Smooth muscle cell (in vitro differentiated cells): Measurements from ENCODE around the gene WDR86. TPM values are rescaled to one million over a fixed set of nuclear protein-coding genes. Genes with fewer than 3 reads are reported as not detected.

ENCODE experiments used
- DNase-seq: peaks from one replicate; lab custom pipeline; 2025; ENCODE audit not compliant: unreplicated experiment; lab: John Stamatoyannopoulos, UW
- H2AFZ ChIP-seq: fragments of 200-600 bp; sonication (generic); 2 replicates; pipeline ENCODE4 v1.6.0; 2016; ENCODE audit warnings: antibody characterized with exemption, low read depth, mild to moderate bottlenecking
- H3F3A ChIP-seq: fragments of 200-600 bp; sonication (generic); 2 replicates; pipeline ENCODE4 v1.6.0; 2017; ENCODE audit warnings: antibody characterized with exemption, low read depth
- H3K27ac ChIP-seq: fragments of 200-600 bp; sonication (generic); 2 replicates; pipeline ENCODE4 v1.5.1; 2016; ENCODE audit warnings: low read depth, mild to moderate bottlenecking
- H3K27me3 ChIP-seq: fragments of 200-600 bp; sonication (generic); 2 replicates; pipeline ENCODE4 v1.6.1; 2016; ENCODE audit warnings: low read depth, mild to moderate bottlenecking
- H3K36me3 ChIP-seq: fragments of 200-600 bp; sonication (generic); 2 replicates; pipeline ENCODE4 v1.5.1; 2016; ENCODE audit warnings: low read depth
- H3K4me1 ChIP-seq: fragments of 200-600 bp; sonication (generic); 2 replicates; pipeline ENCODE4 v1.5.1; 2016; ENCODE audit warnings: low read depth
- H3K4me2 ChIP-seq: fragments of 200-600 bp; sonication (generic); 2 replicates; pipeline ENCODE4 v1.6.0; 2016; ENCODE audit warnings: mild to moderate bottlenecking
- H3K4me3 ChIP-seq: fragments of 200-600 bp; sonication (generic); 2 replicates; pipeline ENCODE4 v1.5.1; 2016; ENCODE audit warnings: mild to moderate bottlenecking
- H3K79me2 ChIP-seq: fragments of 200-600 bp; sonication (generic); 2 replicates; pipeline ENCODE4 v1.6.0; 2016; ENCODE audit warnings: low read depth, mild to moderate bottlenecking
- H3K9ac ChIP-seq: fragments of 200-600 bp; sonication (generic); 2 replicates; pipeline ENCODE4 v1.6.0; 2016; ENCODE audit warnings: low read depth
- H3K9me3 ChIP-seq: fragments of 200-600 bp; sonication (generic); replicated peaks from 2 replicates; pipeline ENCODE4 v1.5.1; 2016; ENCODE audit warnings: low read depth
- H4K20me1 ChIP-seq: fragments of 200-600 bp; sonication (generic); 2 replicates; pipeline ENCODE4 v1.6.0; 2016; ENCODE audit warnings: low read depth
- WGBS: methylation state at CpG from one replicate; pipeline ENCODE4 v1.1.7; 2016; ENCODE audit warnings: low lambda C conversion rate; 5-methylcytosine and 5-hydroxymethylcytosine counted together
- polyA plus RNA-seq: library from polyadenylated mRNA; unstranded; fragments of >200 nt; fragmentation: Nextera tagmentation; extraction: Ambion mirVana; gene quantifications from 2 replicates; pipeline ENCODE4 v1.2.1, GENCODE V29; 2016
- total RNA-seq: library from RNA; depleted of rRNA; stranded (reverse); fragments of >200 nt; gene quantifications from 2 replicates; pipeline ENCODE4 v1.2.3, GENCODE V29; 2014
- TF ChIP-seq, protein P1 (sequence below): fragments of 200-600 bp; sonication (generic); IDR thresholded peaks from 2 replicates; pipeline ENCODE4 v1.5.1; 2017; ENCODE audit warnings: borderline replicate concordance, mild to moderate bottlenecking, antibody characterized with exemption; ENCODE audit not compliant: insufficient read depth, poor library complexity, severe bottlenecking

Gene WDR86
- total and polyA plus RNA-seq, 2 experiments from 2014 or later = 1.3 to 4.1 TPM

DNA sequence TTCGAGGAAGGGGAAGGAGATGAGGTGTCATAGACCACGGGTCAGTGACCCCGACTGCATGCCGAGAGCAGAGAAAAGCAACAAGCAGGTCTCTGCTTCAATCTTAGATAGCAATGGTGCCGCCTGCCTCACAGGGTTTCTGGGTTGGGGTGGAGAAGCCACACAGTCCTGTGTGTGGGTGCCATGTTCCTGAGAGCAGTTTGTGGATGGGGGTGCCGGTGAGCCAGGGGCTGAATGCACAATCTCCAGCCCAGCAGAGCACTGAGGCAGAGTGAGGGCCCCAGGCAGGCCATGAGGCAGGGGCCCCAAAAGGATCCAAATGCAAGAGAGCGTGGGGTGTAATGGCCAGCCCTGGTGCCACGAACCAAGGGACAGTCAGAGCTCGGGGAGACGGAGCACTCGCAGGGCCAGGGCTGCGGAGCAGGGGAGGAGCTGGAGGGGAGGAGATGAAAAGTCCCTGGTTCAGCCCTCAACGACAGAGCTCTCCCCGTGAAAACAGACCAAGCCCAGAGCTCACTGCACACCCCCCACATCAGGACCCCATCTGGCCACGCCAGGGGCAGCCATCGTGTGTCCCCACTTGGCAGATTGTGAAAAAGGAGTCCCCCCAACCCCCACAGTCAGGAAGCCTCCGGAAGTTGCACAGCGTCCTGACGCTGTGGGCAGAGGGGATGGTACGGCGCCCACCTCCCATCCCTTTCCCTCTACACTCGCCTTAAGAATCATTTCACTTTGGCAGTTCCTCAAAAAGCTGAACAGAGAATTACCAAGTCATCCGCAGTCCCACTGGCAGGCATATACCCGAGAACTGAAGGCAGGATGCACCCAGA is 19.9 kb downstream of the WDR86 start:
- Histone ChIP-seq H3K36me3 (no peaks in the 10 kb centered on the region), H3F3A (no peaks in the 10 kb centered on the region), H3K79me2 (no peaks in the 10 kb centered on the region), H3K27ac (no peak overlapping the region), H4K20me1 (no peaks in the 10 kb centered on the region), H2AFZ (no peak overlapping the region), H3K4me3 (no peak overlapping the region), H3K4me1 (peaks cover under 1% of the 10 kb centered on the region), H3K9me3 (no peaks in the 10 kb centered on the region), H3K4me2 (no peak overlapping the region), H3K27me3 (no peaks in the 10 kb centered on the region), H3K9ac (no peak overlapping the region)
- DNase-seq = no peak
- TF ChIP-seq, protein P1, sequence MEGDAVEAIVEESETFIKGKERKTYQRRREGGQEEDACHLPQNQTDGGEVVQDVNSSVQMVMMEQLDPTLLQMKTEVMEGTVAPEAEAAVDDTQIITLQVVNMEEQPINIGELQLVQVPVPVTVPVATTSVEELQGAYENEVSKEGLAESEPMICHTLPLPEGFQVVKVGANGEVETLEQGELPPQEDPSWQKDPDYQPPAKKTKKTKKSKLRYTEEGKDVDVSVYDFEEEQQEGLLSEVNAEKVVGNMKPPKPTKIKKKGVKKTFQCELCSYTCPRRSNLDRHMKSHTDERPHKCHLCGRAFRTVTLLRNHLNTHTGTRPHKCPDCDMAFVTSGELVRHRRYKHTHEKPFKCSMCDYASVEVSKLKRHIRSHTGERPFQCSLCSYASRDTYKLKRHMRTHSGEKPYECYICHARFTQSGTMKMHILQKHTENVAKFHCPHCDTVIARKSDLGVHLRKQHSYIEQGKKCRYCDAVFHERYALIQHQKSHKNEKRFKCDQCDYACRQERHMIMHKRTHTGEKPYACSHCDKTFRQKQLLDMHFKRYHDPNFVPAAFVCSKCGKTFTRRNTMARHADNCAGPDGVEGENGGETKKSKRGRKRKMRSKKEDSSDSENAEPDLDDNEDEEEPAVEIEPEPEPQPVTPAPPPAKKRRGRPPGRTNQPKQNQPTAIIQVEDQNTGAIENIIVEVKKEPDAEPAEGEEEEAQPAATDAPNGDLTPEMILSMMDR = no peak
- WGBS = 90% methylated on average over 24 of the region's 24 CpGs

DNA sequence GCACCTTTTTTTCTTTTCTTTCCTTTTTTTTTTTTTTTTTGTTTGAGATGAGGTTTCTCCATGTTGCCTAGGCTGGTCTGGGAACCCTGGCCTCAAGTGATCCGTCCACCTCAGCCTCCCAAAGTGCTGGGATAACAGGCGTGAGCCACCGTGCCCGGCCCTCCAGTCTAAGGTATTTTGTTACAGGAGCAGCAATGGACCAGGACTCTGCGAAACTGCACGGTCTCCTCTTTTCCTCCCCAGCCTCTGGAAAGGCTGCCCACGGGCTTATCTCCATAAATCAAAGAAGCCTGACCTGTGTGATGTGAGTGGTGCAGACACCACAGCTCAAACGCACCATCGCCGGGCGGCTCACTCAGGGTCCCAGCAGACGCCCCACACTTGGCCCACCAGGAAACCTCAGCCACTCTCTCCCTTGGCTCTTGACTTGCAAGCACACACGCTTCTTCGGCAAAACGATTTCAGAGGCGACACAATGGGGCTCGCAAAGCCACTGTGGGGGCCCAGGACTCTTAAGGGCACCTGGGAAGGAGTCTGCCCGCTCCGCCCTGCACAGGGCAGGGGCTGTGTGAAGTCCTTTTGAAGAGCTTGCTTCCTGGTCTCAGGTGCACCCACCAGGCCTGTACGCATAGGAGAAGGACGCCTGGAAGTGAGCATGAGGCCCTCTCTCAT is 20.6 kb downstream of the WDR86 start:
- Histone ChIP-seq H3K4me1 (no peaks in the 10 kb centered on the region), H2AFZ (no peak overlapping the region), H3K4me3 (no peak overlapping the region), H3K79me2 (no peaks in the 10 kb centered on the region), H3K4me2 (no peak overlapping the region), H3F3A (no peaks in the 10 kb centered on the region), H3K36me3 (no peaks in the 10 kb centered on the region), H3K27ac (no peak overlapping the region), H4K20me1 (no peaks in the 10 kb centered on the region), H3K9ac (no peak overlapping the region), H3K27me3 (no peaks in the 10 kb centered on the region), H3K9me3 (no peaks in the 10 kb centered on the region)
- no peak for DNase-seq
- TF ChIP-seq, protein P1 = no peak
- 95% methylated on average over 21 of the region's 21 CpGs for WGBS

DNA sequence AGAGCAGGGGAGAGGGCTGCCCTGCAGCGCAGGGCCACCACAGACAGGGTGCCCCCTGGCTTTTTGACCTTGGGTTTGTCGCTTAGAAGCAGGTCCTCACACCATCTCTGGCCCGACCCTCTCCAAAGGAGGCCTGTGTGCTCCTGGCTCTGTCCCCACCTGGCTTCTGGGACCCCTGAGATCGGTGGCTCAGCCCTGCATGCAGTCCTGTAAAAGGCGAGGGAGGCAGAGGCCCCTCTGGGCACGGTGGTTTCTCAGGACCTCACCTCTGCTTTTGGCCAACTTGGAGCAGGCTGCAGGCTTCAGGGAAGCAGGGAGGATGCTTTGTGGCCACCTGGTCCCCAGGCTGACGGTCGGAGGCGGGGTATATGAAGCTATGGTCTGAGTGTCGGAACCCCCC is 21.4 kb downstream of the WDR86 start:
- H3F3A ChIP-seq = no peaks in the 10 kb centered on the region
- no peak overlapping the region for H3K4me2 ChIP-seq
- no peaks in the 10 kb centered on the region for H3K79me2 ChIP-seq
- peaks cover 7% of the 10 kb centered on the region for H3K27me3 ChIP-seq
- no peaks in the 10 kb centered on the region for H4K20me1 ChIP-seq
- no peak overlapping the region for H2AFZ ChIP-seq
- no peaks in the 10 kb centered on the region for H3K36me3 ChIP-seq
- DNase-seq = no peak
- TF ChIP-seq, protein P1 = no peak
- H3K4me3 ChIP-seq = no peak overlapping the region
- H3K9me3 ChIP-seq = no peaks in the 10 kb centered on the region
- no peak overlapping the region for H3K9ac ChIP-seq
- H3K4me1 ChIP-seq = no peaks in the 10 kb centered on the region
- 95% methylated on average over 10 of the region's 10 CpGs for WGBS
- H3K27ac ChIP-seq = no peak overlapping the region
